ENCODE data around the gene HCN1. TPM values are rescaled to one million over a fixed set of nuclear protein-coding genes. Genes with fewer than 3 reads are reported as not detected.

The HCN1 gene
- total RNA-seq, 4 donors from 2014 or later: 0.16 TPM; not detected in 3

- TF ChIP-seq, protein P1, sequence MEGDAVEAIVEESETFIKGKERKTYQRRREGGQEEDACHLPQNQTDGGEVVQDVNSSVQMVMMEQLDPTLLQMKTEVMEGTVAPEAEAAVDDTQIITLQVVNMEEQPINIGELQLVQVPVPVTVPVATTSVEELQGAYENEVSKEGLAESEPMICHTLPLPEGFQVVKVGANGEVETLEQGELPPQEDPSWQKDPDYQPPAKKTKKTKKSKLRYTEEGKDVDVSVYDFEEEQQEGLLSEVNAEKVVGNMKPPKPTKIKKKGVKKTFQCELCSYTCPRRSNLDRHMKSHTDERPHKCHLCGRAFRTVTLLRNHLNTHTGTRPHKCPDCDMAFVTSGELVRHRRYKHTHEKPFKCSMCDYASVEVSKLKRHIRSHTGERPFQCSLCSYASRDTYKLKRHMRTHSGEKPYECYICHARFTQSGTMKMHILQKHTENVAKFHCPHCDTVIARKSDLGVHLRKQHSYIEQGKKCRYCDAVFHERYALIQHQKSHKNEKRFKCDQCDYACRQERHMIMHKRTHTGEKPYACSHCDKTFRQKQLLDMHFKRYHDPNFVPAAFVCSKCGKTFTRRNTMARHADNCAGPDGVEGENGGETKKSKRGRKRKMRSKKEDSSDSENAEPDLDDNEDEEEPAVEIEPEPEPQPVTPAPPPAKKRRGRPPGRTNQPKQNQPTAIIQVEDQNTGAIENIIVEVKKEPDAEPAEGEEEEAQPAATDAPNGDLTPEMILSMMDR (IDR thresholded peaks at IDR 0.05): no peak
- no peak for TF ChIP-seq POLR2A (IDR thresholded peaks at IDR 0.05)
- DNase-seq (ENCODE audit: low spot score in 2 of 2): no peak
- 3 to 5% methylated on average over 43 to 45 of the region's 51 CpGs for WGBS, 2 donors
- intact Hi-C loops (cut with DNase I; ENCODE audit: low total_unique reads): no loop called here
- H3K4me3 ChIP-seq (ENCODE audit: low read depth, poor library complexity, severe bottlenecking): no peak overlapping the region
Measured at GRCh38 chr5:45694971-45695803, 993 bp downstream of the HCN1 start.

- 23 to 27% methylated on average over 14 of the region's 14 CpGs for whole genome bisulfite sequencing, 2 donors
- DNase-seq (ENCODE audit: low spot score in 2 of 2): no peak
- no peak for TF ChIP-seq POLR2A (IDR thresholded peaks at IDR 0.05)
- TF ChIP-seq, protein P1 (IDR thresholded peaks at IDR 0.05): no peak
- intact Hi-C loops (cut with DNase I; ENCODE audit: low total_unique reads): no loop called here
- H3K4me3 ChIP-seq (ENCODE audit: low read depth, poor library complexity, severe bottlenecking): no peak overlapping the region
Measured at GRCh38 chr5:45694255-45694814, 1.8 kb downstream of the HCN1 start.

DNA sequence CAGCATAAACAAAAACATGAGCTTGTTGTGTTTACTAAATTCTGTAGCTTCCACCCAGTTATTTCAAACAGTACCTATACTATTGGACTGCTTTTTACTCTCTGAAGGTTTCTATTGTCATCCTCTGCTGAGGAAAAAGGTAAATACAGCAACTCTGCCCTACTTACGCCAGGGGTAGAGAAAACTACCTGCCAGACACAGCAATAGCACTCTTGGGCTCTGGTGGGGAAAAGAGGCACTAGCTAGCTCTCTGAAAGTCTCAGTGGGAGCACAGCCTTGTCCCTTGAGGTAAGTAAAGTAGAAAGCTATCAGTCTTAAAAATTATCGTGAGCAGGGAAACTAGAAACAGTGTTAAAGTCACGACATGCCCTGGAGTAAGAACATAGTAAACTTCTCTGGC, 3.7 kb downstream of the HCN1 start:
- H3K4me3 ChIP-seq (ENCODE audit: low read depth, poor library complexity, severe bottlenecking): no peak overlapping the region
- TF ChIP-seq, protein P1 (IDR thresholded peaks at IDR 0.05): no peak
- TF ChIP-seq POLR2A (IDR thresholded peaks at IDR 0.05): no peak
- intact Hi-C loops (cut with DNase I; ENCODE audit: low total_unique reads): no loop called here
- 67 to 73% methylated on average over 3 of the region's 3 CpGs for WGBS, 2 donors
- DNase-seq (ENCODE audit: low spot score in 2 of 2): no peak

DNA sequence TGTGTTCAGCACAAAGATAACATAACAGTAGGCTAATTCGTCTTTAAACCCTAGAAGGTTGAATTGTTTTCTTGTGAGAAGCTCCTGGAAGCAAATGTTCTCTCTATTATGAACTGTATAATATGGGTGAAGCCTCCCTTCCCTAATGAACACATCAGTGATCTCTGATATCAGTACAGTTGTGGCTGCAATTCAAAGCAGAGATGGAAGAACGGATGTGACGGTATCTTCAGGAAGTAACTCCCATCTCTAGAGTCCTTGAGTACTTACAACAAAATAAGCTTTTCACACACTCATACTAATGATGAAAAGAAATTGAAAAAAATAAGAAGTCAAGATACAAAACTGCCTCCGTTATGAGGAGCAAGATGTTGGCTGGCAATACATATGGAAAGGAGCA, 4.5 kb downstream of the HCN1 start:
- no peak for TF ChIP-seq POLR2A (IDR thresholded peaks at IDR 0.05)
- TF ChIP-seq, protein P1 (IDR thresholded peaks at IDR 0.05): no peak
- intact Hi-C loops (cut with DNase I; ENCODE audit: low total_unique reads): no loop called here
- DNase-seq (ENCODE audit: low spot score in 2 of 2): no peak
- H3K4me3 ChIP-seq (ENCODE audit: low read depth, poor library complexity, severe bottlenecking): no peak overlapping the region
- 81 to 84% methylated on average over 4 of the region's 4 CpGs for WGBS, 2 donors

GRCh38 chr5:45687701-45688100, 8.5 kb downstream of the HCN1 start:
- 41 to 46% methylated on average over 2 of the region's 2 CpGs for WGBS, 2 donors
- intact Hi-C loops (cut with DNase I; ENCODE audit: low total_unique reads): no loop called here
- TF ChIP-seq POLR2A (IDR thresholded peaks at IDR 0.05): no peak
- DNase-seq (ENCODE audit: low spot score in 2 of 2): no peak
- no peak overlapping the region for H3K4me3 ChIP-seq (ENCODE audit: low read depth, poor library complexity, severe bottlenecking)

- intact Hi-C loops (cut with DNase I; ENCODE audit: low total_unique reads): no loop called here
- no peak for TF ChIP-seq POLR2A (IDR thresholded peaks at IDR 0.05)
- TF ChIP-seq, protein P1 (IDR thresholded peaks at IDR 0.05): no peak
- H3K4me3 ChIP-seq (ENCODE audit: low read depth, poor library complexity, severe bottlenecking): no peak overlapping the region
- WGBS, 2 donors: 82 to 85% methylated on average over 2 of the region's 2 CpGs
- no peak for DNase-seq (ENCODE audit: low spot score in 2 of 2)
Measured at GRCh38 chr5:45686620-45687019, 9.6 kb downstream of the HCN1 start.
